MM.1S (cell line): ENCODE data around the gene PRKCA.

ENCODE experiments used
- CTCF ChIP-seq: fragments of 300-600 bp; sonication (generic); IDR thresholded peaks from 2 replicates; pipeline ENCODE4 v1.5.1; 2016; ENCODE audit warnings: antibody characterized with exemption, low read length, mixed read lengths
- EZH2 ChIP-seq: fragments of 300-600 bp; sonication (generic); optimal IDR thresholded peaks from 2 replicates; pipeline ENCODE3; 2017; ENCODE audit warnings: low read depth, mild to moderate bottlenecking, antibody characterized with exemption, low read length, mixed read lengths

GRCh38 chr17:66799849-66800537, 497.6 kb downstream of the PRKCA start:
- TF ChIP-seq CTCF (no peak), EZH2 (no peak)
